OCI-LY7 (cell line): Measurements from ENCODE around the gene SNN. TPM values are rescaled to one million over a fixed set of nuclear protein-coding genes. Genes with fewer than 3 reads are reported as not detected.

Experiments
- BruUV-seq: library from RNA; stranded (reverse); fragments of 400-500 nt; replicated peaks from 2 replicates; lab custom pipeline; 2021; lab: Mats Ljungman, UMichigan
- CTCF ChIA-PET: fragments of 300-600 bp; sonication (Branson Sonifier 250); formaldehyde crosslinking; loops from one replicate; lab custom pipeline; 2022; ENCODE audit warnings: antibody characterized with exemption; ENCODE audit not compliant: unreplicated experiment; lab: Charles Lee
- POLR2A ChIA-PET: fragments of 300-600 bp; sonication (Branson Sonifier 250); formaldehyde crosslinking; loops from one replicate; lab custom pipeline; 2022; ENCODE audit warnings: antibody characterized with exemption; lab: Charles Lee
- DNase-seq: peaks from one replicate; pipeline ENCODE4 v3.0.0-alpha.2; 2015; ENCODE audit warnings: low spot score
- H2AFZ ChIP-seq: fragments of 200-600 bp; sonication (generic), shearing (Covaris generic); 2 replicates; pipeline ENCODE4 v1.6.1; 2014; ENCODE audit warnings: mild to moderate bottlenecking, antibody characterized with exemption, low read length, moderate library complexity
- H3K27ac ChIP-seq: fragments of 200-600 bp; sonication (generic); 2 replicates; pipeline ENCODE4 v1.5.1; 2014; ENCODE audit warnings: mixed run types, low read depth, mild to moderate bottlenecking, moderate library complexity, low read length, inconsistent platforms; ENCODE audit not compliant: poor library complexity, severe bottlenecking
- H3K36me3 ChIP-seq: fragments of 200-600 bp; sonication (generic); 2 replicates; pipeline ENCODE4 v1.6.1; 2014; ENCODE audit warnings: mild to moderate bottlenecking, antibody characterized with exemption, low read length, moderate library complexity, mixed read lengths; ENCODE audit not compliant: insufficient read depth
- H3K4me1 ChIP-seq: fragments of 200-600 bp; sonication (generic); 2 replicates; pipeline ENCODE4 v1.5.1; 2014; ENCODE audit warnings: mild to moderate bottlenecking, low read length; ENCODE audit not compliant: insufficient read depth, poor library complexity, severe bottlenecking
- H3K4me2 ChIP-seq: fragments of 200-600 bp; sonication (generic); 2 replicates; pipeline ENCODE4 v1.6.1; 2014; ENCODE audit warnings: mild to moderate bottlenecking, low read length
- H3K4me3 ChIP-seq: fragments of 200-600 bp; sonication (generic); 2 replicates; pipeline ENCODE4 v1.5.1; 2014; ENCODE audit warnings: mild to moderate bottlenecking, low read depth, low read length; ENCODE audit not compliant: poor library complexity, severe bottlenecking
- H3K79me2 ChIP-seq: fragments of 200-600 bp; sonication (generic); 2 replicates; pipeline ENCODE4 v1.6.1; 2016; ENCODE audit warnings: low read depth, mild to moderate bottlenecking, low read length, moderate library complexity, mixed read lengths; ENCODE audit not compliant: insufficient read depth
- H3K9me2 ChIP-seq: fragments of 200-600 bp; sonication (generic); 2 replicates; pipeline ENCODE4 v1.6.1; 2016; ENCODE audit warnings: mild to moderate bottlenecking, low read length, mixed read lengths; ENCODE audit not compliant: insufficient read depth
- H3K9me3 ChIP-seq: fragments of 200-600 bp; sonication (generic); 2 replicates; pipeline ENCODE4 v1.6.1; 2014; ENCODE audit warnings: mild to moderate bottlenecking, mixed run types, low read length, mixed read lengths
- H4K20me1 ChIP-seq: fragments of 200-600 bp; sonication (generic); 2 replicates; pipeline ENCODE4 v1.6.1; 2014; ENCODE audit warnings: mild to moderate bottlenecking, antibody characterized with exemption, low read length, moderate library complexity, mixed read lengths; ENCODE audit not compliant: insufficient read depth
- CTCF ChIP-seq: fragments of 200-600 bp; sonication (generic); conservative IDR thresholded peaks from 2 replicates; pipeline ENCODE4 v1.5.1; 2014; ENCODE audit warnings: mild to moderate bottlenecking, antibody characterized with exemption, low read length, moderate library complexity, mixed read lengths
- EZH2phosphoT487 ChIP-seq: fragments of 200-600 bp; sonication (generic); IDR thresholded peaks from 2 replicates; pipeline ENCODE4 v1.6.1; 2018; ENCODE audit warnings: low read depth, borderline replicate concordance, mild to moderate bottlenecking, mixed run types, antibody characterized with exemption, low read length, moderate library complexity, mixed read lengths
- intact Hi-C: fragments of 100-400 bp; cut with micrococcal nuclease; formaldehyde crosslinking; loops from one replicate; pipeline ENCODE4 v1.10.0; 2022; ENCODE audit not compliant: unreplicated experiment
- total RNA-seq, 2 experiments: library from RNA; depleted of rRNA in 1 of 2; stranded (reverse); fragments of >200 nt in 1 of 2; shearing (Covaris generic) in 1 of 2; gene quantifications; 2 replicates each; pipeline ENCODE4 v1.2.3, GENCODE V29; 2014 to 2022

The SNN gene
- total RNA-seq, 2 experiments from 2014 or later, result 27.8 to 31.8 TPM

- Histone ChIP-seq H4K20me1 (no peaks in the 10 kb centered on the region), H3K9me3 (no peaks in the 10 kb centered on the region), H3K9me2 (no peaks in the 10 kb centered on the region), H3K4me3 (no peak overlapping the region), H3K4me2 (no peak overlapping the region), H3K27ac (no peak overlapping the region), H3K36me3 (no peaks in the 10 kb centered on the region), H2AFZ (no peak overlapping the region), H3K79me2 (no peaks in the 10 kb centered on the region), H3K4me1 (peaks cover 24% of the 10 kb centered on the region)
- intact Hi-C loops, result no loop called here
- POLR2A ChIA-PET, result interaction anchor here (0.7 to 2.1 kb wide), 5 partner anchors 8 to 408 kb away, joined by 3 to 6 read pairs (median 4); no protein-coding TSS in a partner anchor
- DNase-seq, result no peak
- TF ChIP-seq CTCF (no peak), EZH2phosphoT487 (no peak)
- BruUV-seq, result no TSS peak
- CTCF ChIA-PET, result interaction anchor here (0.9 to 1.0 kb wide), 2 partner anchors 10 to 56 kb away, joined by 3 read pairs; no protein-coding TSS in a partner anchor
These were observed 9.2 kb upstream of the SNN start for GRCh38 chr16:11658896-11659708.

- POLR2A ChIA-PET, result interaction anchor here (0.7 to 2.1 kb wide), 5 partner anchors 11 to 220 kb away, joined by 3 to 6 read pairs (median 3); no protein-coding TSS in a partner anchor
- CTCF ChIA-PET, result no interaction called here
- intact Hi-C loops, result no loop called here
- Histone ChIP-seq H4K20me1 (no peaks in the 10 kb centered on the region), H3K79me2 (no peaks in the 10 kb centered on the region), H3K4me3 (no peak overlapping the region), H2AFZ (no peak overlapping the region), H3K9me2 (no peaks in the 10 kb centered on the region), H3K27ac (no peak overlapping the region), H3K9me3 (no peaks in the 10 kb centered on the region), H3K36me3 (no peaks in the 10 kb centered on the region), H3K4me2 (no peak overlapping the region), H3K4me1 (peaks cover 32% of the 10 kb centered on the region)
- no TSS peak for BruUV-seq
- DNase-seq, result no peak
- TF ChIP-seq EZH2phosphoT487 (no peak), CTCF (no peak)
These were observed 7.7 kb upstream of the SNN start for GRCh38 chr16:11660565-11660964.

- BruUV-seq, result no TSS peak
- Histone ChIP-seq H2AFZ (no peak overlapping the region), H3K27ac (no peak overlapping the region), H3K4me1 (peaks cover 44% of the 10 kb centered on the region), H4K20me1 (no peaks in the 10 kb centered on the region), H3K36me3 (no peaks in the 10 kb centered on the region), H3K9me3 (no peaks in the 10 kb centered on the region), H3K9me2 (no peaks in the 10 kb centered on the region), H3K4me2 (no peak overlapping the region), H3K79me2 (no peaks in the 10 kb centered on the region), H3K4me3 (no peak overlapping the region)
- POLR2A ChIA-PET, result no interaction called here
- intact Hi-C loops, result no loop called here
- CTCF ChIA-PET, result no interaction called here
- TF ChIP-seq CTCF, result no peak
- TF ChIP-seq EZH2phosphoT487, result no peak
- DNase-seq, result no peak
These were observed 5.7 kb upstream of the SNN start for GRCh38 chr16:11662582-11662981.
